ENCODE measurements around the gene SORCS1. TPM values are rescaled to one million over a fixed set of nuclear protein-coding genes. Genes with fewer than 3 reads are reported as not detected.

SORCS1 gene
- total and polyA plus RNA-seq, 2 of the 13 experiments (the other 11 are each of a cell fraction or from before 2014, with no cell fraction given): not detected

DNA sequence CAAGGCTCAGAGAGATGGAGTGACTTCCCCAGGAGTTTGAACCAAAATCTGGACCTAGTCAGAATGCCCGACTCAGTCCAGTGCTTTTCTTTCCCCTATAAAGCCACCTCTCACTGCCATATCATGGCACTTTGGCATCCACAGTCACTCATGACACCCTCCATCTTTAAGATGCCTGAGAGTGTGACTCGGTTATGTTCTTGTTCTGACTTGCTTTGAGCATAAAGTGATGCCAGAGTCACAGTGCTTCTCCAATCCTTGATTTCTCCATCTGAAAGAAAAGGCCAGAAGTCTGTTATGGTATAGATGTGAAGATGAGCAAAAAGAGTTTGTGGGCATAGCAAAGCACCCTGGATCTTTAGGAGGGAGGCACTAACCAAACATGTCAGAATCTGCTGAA is 538.1 kb downstream of the SORCS1 start:
- WGBS (ENCODE audit: low lambda C conversion rate): 0% methylated on average over 1 of the region's 2 CpGs
- in situ Hi-C loops (cut with HindIII; ENCODE audit: extremely low pct_ligation_motif_present, low pct_unique_long_range_greater_than_20kb) (no loop called here), intact Hi-C loops (cut with micrococcal nuclease; ENCODE audit: unreplicated experiment) (loop anchor here (10.0 kb wide), 1 partner anchor 1188 kb away; no protein-coding TSS in a partner anchor)
- no peaks in the 10 kb centered on the region for H3K4me1 ChIP-seq (ENCODE audit: insufficient read depth, low read length)
- no peaks in the 10 kb centered on the region for H3K9me3 ChIP-seq (ENCODE audit: low read length)
- no peaks in the 10 kb centered on the region for H3K36me3 ChIP-seq (replicated peaks in 1 of 2; ENCODE audit: control insufficient read depth in 1 of 2, insufficient read depth in 2 of 2, low read length in 2 of 2)
- CTCF ChIA-PET (ENCODE audit: low intra/inter-chr PET ratio, low total read pairs): no interaction called here
- BruUV-seq (replicated peaks): no TSS peak
- no peak overlapping the region for H3K27ac ChIP-seq (ENCODE audit: extremely low read length, insufficient read depth, low read length)
- H3K27me3 ChIP-seq (ENCODE audit: control insufficient read depth in 1 of 2, insufficient read depth in 2 of 2, low read length in 2 of 2): no peaks in the 10 kb centered on the region
- H2AFZ ChIP-seq (ENCODE audit: low read length): no peak overlapping the region
- no peak for TF ChIP-seq KLF11 (CRISPR knock-in tag; IDR thresholded peaks at IDR 0.05)
- no peak for TF ChIP-seq ZNF766 (CRISPR knock-in tag; IDR thresholded peaks at IDR 0.05; ENCODE audit: borderline replicate concordance)
- no peak for TF ChIP-seq ZNF331 (CRISPR knock-in tag; IDR thresholded peaks at IDR 0.05)
- no peak for TF ChIP-seq ZNF296 (CRISPR knock-in tag; conservative IDR thresholded peaks at IDR 0.05)
- no peak for TF ChIP-seq THAP8 (CRISPR knock-in tag; IDR thresholded peaks at IDR 0.05; ENCODE audit: borderline replicate concordance)
- no peak for TF ChIP-seq ZNF496 (CRISPR knock-in tag; IDR thresholded peaks at IDR 0.05; ENCODE audit: insufficient replicate concordance)
- no peak for TF ChIP-seq TERF1 (CRISPR knock-in tag; IDR thresholded peaks at IDR 0.05)
- no peak for TF ChIP-seq TRIM22 (IDR thresholded peaks at IDR 0.05)
- no peak for TF ChIP-seq ARID2 (CRISPR knock-in tag; IDR thresholded peaks at IDR 0.05; ENCODE audit: borderline replicate concordance)
- POLR2A ChIA-PET: no interaction called here
- no peak overlapping the region for H3K9ac ChIP-seq (ENCODE audit: insufficient read depth, low read depth, low read length)
- ATAC-seq: no peak
- H4K20me1 ChIP-seq (ENCODE audit: insufficient read depth, low read length): no peaks in the 10 kb centered on the region
- no peak for FAIRE-seq
- no peak for DNase-seq (ENCODE audit: low spot score)
- H3K79me2 ChIP-seq (ENCODE audit: insufficient read depth, low read length): no peaks in the 10 kb centered on the region
- no peak overlapping the region for H3K4me2 ChIP-seq (ENCODE audit: low read depth, low read length)
- H3K4me3 ChIP-seq (replicated peaks in 1 of 3; ENCODE audit: insufficient read depth in 1 of 3, low read depth in 2 of 3, low read length in 3 of 3): no peak overlapping the region

Data from HepG2 (cell line).